ENCODE measurements around the gene BAZ2B. TPM values are rescaled to one million over a fixed set of nuclear protein-coding genes. Genes with fewer than 3 reads are reported as not detected.

BAZ2B gene
- total RNA-seq, 1 donor from 2014 or later: 37.8 TPM

DNA sequence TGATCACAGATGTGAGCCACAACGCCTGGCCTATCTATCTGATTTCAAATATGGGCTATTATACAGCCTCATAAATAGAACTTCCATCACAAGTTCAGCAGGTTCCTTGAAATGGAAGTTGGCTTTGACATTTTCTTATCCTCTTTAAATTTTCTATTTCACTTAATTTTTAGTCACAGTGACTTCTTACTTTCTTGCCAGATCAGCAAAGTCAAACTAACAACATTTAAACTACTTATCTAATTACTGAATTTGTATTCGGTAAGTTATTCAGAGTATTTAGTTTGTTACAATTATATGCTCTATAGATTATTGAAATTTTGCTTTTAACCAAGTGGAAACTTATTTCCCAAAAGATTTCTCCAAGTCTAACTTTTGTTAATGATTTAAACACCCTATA lies 108.2 kb downstream of the BAZ2B start:
- TF ChIP-seq, protein P1, sequence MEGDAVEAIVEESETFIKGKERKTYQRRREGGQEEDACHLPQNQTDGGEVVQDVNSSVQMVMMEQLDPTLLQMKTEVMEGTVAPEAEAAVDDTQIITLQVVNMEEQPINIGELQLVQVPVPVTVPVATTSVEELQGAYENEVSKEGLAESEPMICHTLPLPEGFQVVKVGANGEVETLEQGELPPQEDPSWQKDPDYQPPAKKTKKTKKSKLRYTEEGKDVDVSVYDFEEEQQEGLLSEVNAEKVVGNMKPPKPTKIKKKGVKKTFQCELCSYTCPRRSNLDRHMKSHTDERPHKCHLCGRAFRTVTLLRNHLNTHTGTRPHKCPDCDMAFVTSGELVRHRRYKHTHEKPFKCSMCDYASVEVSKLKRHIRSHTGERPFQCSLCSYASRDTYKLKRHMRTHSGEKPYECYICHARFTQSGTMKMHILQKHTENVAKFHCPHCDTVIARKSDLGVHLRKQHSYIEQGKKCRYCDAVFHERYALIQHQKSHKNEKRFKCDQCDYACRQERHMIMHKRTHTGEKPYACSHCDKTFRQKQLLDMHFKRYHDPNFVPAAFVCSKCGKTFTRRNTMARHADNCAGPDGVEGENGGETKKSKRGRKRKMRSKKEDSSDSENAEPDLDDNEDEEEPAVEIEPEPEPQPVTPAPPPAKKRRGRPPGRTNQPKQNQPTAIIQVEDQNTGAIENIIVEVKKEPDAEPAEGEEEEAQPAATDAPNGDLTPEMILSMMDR (IDR thresholded peaks at IDR 0.05): no peak
- no peak overlapping the region for H3K27ac Mint-ChIP-seq (ENCODE audit: unreplicated experiment)
- H3K36me3 Mint-ChIP-seq (ENCODE audit: low read depth): no peaks in the 10 kb centered on the region
- DNase-seq (ENCODE audit: low spot score): no peak
- H3K4me3 Mint-ChIP-seq (ENCODE audit: unreplicated experiment): no peak overlapping the region
- H3K27me3 Mint-ChIP-seq (ENCODE audit: low read depth): no peaks in the 10 kb centered on the region
- no peaks in the 10 kb centered on the region for H3K9me3 Mint-ChIP-seq (ENCODE audit: low read depth)
- H3K4me1 Mint-ChIP-seq (ENCODE audit: low read depth): peaks cover 6% of the 10 kb centered on the region

GRCh38 chr2:159506764-159507440 lies 109.4 kb downstream of the BAZ2B start:
- Mint-ChIP-seq H3K36me3 (ENCODE audit: low read depth) (peaks cover under 1% of the 10 kb centered on the region), H3K9me3 (ENCODE audit: low read depth) (peaks cover 2% of the 10 kb centered on the region), H3K27me3 (ENCODE audit: low read depth) (no peaks in the 10 kb centered on the region), H3K4me1 (ENCODE audit: low read depth) (no peaks in the 10 kb centered on the region), H3K4me3 (ENCODE audit: unreplicated experiment) (no peak overlapping the region), H3K27ac (ENCODE audit: unreplicated experiment) (no peak overlapping the region)
- TF ChIP-seq, protein P1 (IDR thresholded peaks at IDR 0.05): no peak
- no peak for DNase-seq (ENCODE audit: low spot score)

- no peak for DNase-seq (ENCODE audit: low spot score)
- Mint-ChIP-seq H3K4me3 (ENCODE audit: unreplicated experiment) (no peak overlapping the region), H3K27me3 (ENCODE audit: low read depth) (no peaks in the 10 kb centered on the region), H3K27ac (ENCODE audit: unreplicated experiment) (no peak overlapping the region), H3K36me3 (ENCODE audit: low read depth) (peaks cover 3% of the 10 kb centered on the region), H3K9me3 (ENCODE audit: low read depth) (peaks cover 5% of the 10 kb centered on the region), H3K4me1 (ENCODE audit: low read depth) (no peaks in the 10 kb centered on the region)
- TF ChIP-seq, protein P1 (IDR thresholded peaks at IDR 0.05): no peak
Observed at GRCh38 chr2:159506202-159506601, 110.1 kb downstream of the BAZ2B start.

- no peaks in the 10 kb centered on the region for H3K27me3 Mint-ChIP-seq (ENCODE audit: low read depth)
- TF ChIP-seq, protein P1 (IDR thresholded peaks at IDR 0.05): no peak
- DNase-seq (ENCODE audit: low spot score): no peak
- no peak overlapping the region for H3K4me3 Mint-ChIP-seq (ENCODE audit: unreplicated experiment)
- no peaks in the 10 kb centered on the region for H3K4me1 Mint-ChIP-seq (ENCODE audit: low read depth)
- no peak overlapping the region for H3K27ac Mint-ChIP-seq (ENCODE audit: unreplicated experiment)
- H3K9me3 Mint-ChIP-seq (ENCODE audit: low read depth): peaks cover 6% of the 10 kb centered on the region
- peaks cover 4% of the 10 kb centered on the region for H3K36me3 Mint-ChIP-seq (ENCODE audit: low read depth)
Observed at GRCh38 chr2:159505196-159505595, 111.2 kb downstream of the BAZ2B start.

- TF ChIP-seq, protein P1 (IDR thresholded peaks at IDR 0.05): no peak
- Mint-ChIP-seq H3K36me3 (ENCODE audit: low read depth) (peaks cover 7% of the 10 kb centered on the region), H3K4me3 (ENCODE audit: unreplicated experiment) (no peak overlapping the region), H3K27ac (ENCODE audit: unreplicated experiment) (no peak overlapping the region), H3K9me3 (ENCODE audit: low read depth) (peaks cover 13% of the 10 kb centered on the region), H3K4me1 (ENCODE audit: low read depth) (peaks cover 13% of the 10 kb centered on the region), H3K27me3 (ENCODE audit: low read depth) (no peaks in the 10 kb centered on the region)
- no peak for DNase-seq (ENCODE audit: low spot score)
Observed at GRCh38 chr2:159501743-159502142, 114.6 kb downstream of the BAZ2B start.
